Tibial nerve (tissue), 3 donors: ENCODE data around the gene ADIPOR2.

ENCODE experiments used
- POLR2A ChIP-seq, 2 donors: fragments of 450-650 bp; IDR thresholded peaks; one replicate each; pipeline ENCODE4 v1.6.1; 2017; ENCODE audit warnings: antibody characterized with exemption in 2 of 2, mild to moderate bottlenecking in 2 of 2, moderate library complexity in 2 of 2
- TF ChIP-seq, protein P1 (sequence below), 5 experiments: fragments of 200-600 bp in 3 of 5; fragments of 450-650 bp in 2 of 5; sonication (generic) in 3 of 5; IDR thresholded peaks; one replicate each; pipeline ENCODE4 v1.5.1; 2016 to 2019; ENCODE audit warnings: antibody characterized with exemption in 5 of 5, mild to moderate bottlenecking in 3 of 5, moderate library complexity in 2 of 5

DNA sequence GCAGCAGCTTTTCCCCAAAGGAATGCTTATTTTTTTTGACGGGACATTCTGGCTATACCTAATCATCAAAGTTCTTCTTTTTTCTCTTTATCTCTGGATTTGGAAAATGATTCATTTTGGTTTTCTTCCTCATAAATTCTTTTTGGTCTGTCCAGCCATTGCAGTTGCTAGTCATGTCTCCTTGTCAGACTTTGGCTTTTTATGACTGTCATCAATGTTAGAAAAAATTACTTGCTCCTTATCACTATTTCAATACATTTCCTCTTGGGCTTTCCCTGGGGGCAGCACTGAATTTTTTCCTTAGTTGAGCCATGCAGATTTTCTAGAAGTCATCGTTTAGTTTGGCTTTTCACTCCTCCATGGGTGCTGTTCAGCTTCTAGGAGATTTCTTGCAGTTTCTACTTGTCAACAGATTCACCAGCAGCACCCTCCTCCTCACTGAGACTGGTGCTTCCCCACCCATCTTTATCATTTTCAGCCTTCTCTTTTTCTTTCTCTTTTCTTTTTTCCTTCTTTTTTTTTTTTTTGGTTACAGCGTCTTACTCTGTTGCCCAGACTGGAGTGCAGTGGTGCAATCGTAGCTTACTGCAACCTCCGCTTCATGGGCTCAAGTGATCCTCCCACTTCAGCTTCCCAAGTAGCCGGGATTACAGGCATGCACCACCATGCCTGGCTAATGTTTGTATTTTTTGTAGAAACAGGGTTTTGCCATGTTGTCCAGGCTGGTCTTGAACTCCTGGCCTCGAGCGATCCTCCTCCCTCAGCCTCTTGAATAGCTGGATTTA is 5.2 kb downstream of the ADIPOR2 start:
- TF ChIP-seq POLR2A (IDR thresholded peaks at IDR 0.05) = no peak
- TF ChIP-seq, protein P1, sequence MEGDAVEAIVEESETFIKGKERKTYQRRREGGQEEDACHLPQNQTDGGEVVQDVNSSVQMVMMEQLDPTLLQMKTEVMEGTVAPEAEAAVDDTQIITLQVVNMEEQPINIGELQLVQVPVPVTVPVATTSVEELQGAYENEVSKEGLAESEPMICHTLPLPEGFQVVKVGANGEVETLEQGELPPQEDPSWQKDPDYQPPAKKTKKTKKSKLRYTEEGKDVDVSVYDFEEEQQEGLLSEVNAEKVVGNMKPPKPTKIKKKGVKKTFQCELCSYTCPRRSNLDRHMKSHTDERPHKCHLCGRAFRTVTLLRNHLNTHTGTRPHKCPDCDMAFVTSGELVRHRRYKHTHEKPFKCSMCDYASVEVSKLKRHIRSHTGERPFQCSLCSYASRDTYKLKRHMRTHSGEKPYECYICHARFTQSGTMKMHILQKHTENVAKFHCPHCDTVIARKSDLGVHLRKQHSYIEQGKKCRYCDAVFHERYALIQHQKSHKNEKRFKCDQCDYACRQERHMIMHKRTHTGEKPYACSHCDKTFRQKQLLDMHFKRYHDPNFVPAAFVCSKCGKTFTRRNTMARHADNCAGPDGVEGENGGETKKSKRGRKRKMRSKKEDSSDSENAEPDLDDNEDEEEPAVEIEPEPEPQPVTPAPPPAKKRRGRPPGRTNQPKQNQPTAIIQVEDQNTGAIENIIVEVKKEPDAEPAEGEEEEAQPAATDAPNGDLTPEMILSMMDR (IDR thresholded peaks at IDR 0.05) = no peak
